Chondrocyte (in vitro differentiated cells): ENCODE data around the gene GGT6. TPM values are rescaled to one million over a fixed set of nuclear protein-coding genes. Genes with fewer than 3 reads are reported as not detected.
A peak's percentile ranks its signal among the peaks of the same experiment; 100 is the strongest.

Source experiments
- DNase-seq: peaks from one replicate; pipeline ENCODE4 v3.0.0; 2021; ENCODE audit warnings: mixed read lengths, low spot score
- H3K27ac Mint-ChIP-seq: one replicate; pipeline ENCODE4 v1.8.0; 2021; ENCODE audit warnings: mild to moderate bottlenecking, moderate library complexity, mixed read lengths; ENCODE audit not compliant: unreplicated experiment
- H3K27me3 Mint-ChIP-seq: 2 replicates; pipeline ENCODE4 v1.8.0; 2021; ENCODE audit warnings: low read depth, mixed read lengths
- H3K36me3 Mint-ChIP-seq: 2 replicates; pipeline ENCODE4 v1.8.0; 2021; ENCODE audit warnings: low read depth, mixed read lengths
- H3K4me1 Mint-ChIP-seq: 2 replicates; pipeline ENCODE4 v1.8.0; 2021; ENCODE audit warnings: low read depth, mild to moderate bottlenecking, mixed read lengths
- H3K4me3 Mint-ChIP-seq: one replicate; pipeline ENCODE4 v1.8.0; 2021; ENCODE audit warnings: mild to moderate bottlenecking, moderate library complexity, mixed read lengths; ENCODE audit not compliant: unreplicated experiment
- H3K9me3 Mint-ChIP-seq: 2 replicates; pipeline ENCODE4 v1.8.0; 2021; ENCODE audit warnings: low read depth, mixed read lengths
- CTCF ChIP-seq: fragments of 200-600 bp; sonication (generic); IDR thresholded peaks from 2 replicates; pipeline ENCODE4 v1.5.0; 2021; ENCODE audit warnings: antibody characterized with exemption, mild to moderate bottlenecking, moderate library complexity
- total RNA-seq: library from RNA; stranded (reverse); gene quantifications from 3 replicates; pipeline ENCODE4 v1.2.1, GENCODE V29; 2021

GGT6 gene
- total RNA-seq, 1 donor from 2014 or later, result not detected

GRCh38 chr17:4557626-4558346 is 2.6 kb downstream of the GGT6 start:
- no peak overlapping the region for H3K27ac Mint-ChIP-seq
- H3K4me1 Mint-ChIP-seq, result peaks cover 27% of the 10 kb centered on the region
- no peaks in the 10 kb centered on the region for H3K36me3 Mint-ChIP-seq
- no peak for DNase-seq
- TF ChIP-seq CTCF, result no peak
- H3K27me3 Mint-ChIP-seq, result peaks cover 10% of the 10 kb centered on the region
- H3K9me3 Mint-ChIP-seq, result no peaks in the 10 kb centered on the region
- no peak overlapping the region for H3K4me3 Mint-ChIP-seq

GRCh38 chr17:4556996-4557395 is 3.4 kb downstream of the GGT6 start:
- DNase-seq, result no peak
- Mint-ChIP-seq H3K27ac (no peak overlapping the region), H3K4me1 (peaks cover 27% of the 10 kb centered on the region), H3K27me3 (peaks cover 10% of the 10 kb centered on the region), H3K36me3 (no peaks in the 10 kb centered on the region), H3K4me3 (no peak overlapping the region), H3K9me3 (no peaks in the 10 kb centered on the region)
- TF ChIP-seq CTCF, result no peak

- peaks cover under 1% of the 10 kb centered on the region for H3K36me3 Mint-ChIP-seq
Observed at GRCh38 chr17:4555873-4556759, 4.3 kb downstream of the GGT6 start.

GRCh38 chr17:4554997-4555799 is 5.2 kb downstream of the GGT6 start, which contains the start of gene MYBBP1A:
MYBBP1A (minus strand) TSS chr17:4555384; CDS start chr17:4555324, 60 bp downstream.
- peak; percentile 97 for DNase-seq
- no peaks in the 10 kb centered on the region for H3K9me3 Mint-ChIP-seq
- peak within 1 kb of the TSS; percentile 94 for H3K27ac Mint-ChIP-seq
- H3K36me3 Mint-ChIP-seq, result peaks cover 3% of the 10 kb centered on the region
- H3K27me3 Mint-ChIP-seq, result no peaks in the 10 kb centered on the region
- peaks cover 27% of the 10 kb centered on the region for H3K4me1 Mint-ChIP-seq
- H3K4me3 Mint-ChIP-seq, result peak within 1 kb of the TSS; percentile 92
- peak; percentile 72 for TF ChIP-seq CTCF

More at GRCh38 chr17:4555873-4556759, 4.3 kb downstream of the GGT6 start:
- peaks cover 27% of the 10 kb centered on the region for H3K4me1 Mint-ChIP-seq
- H3K9me3 Mint-ChIP-seq, result no peaks in the 10 kb centered on the region
- H3K4me3 Mint-ChIP-seq, result peak overlapping the region; percentile 92
- peaks cover under 1% of the 10 kb centered on the region for H3K27me3 Mint-ChIP-seq
- H3K27ac Mint-ChIP-seq, result peak overlapping the region; percentile 94
- TF ChIP-seq CTCF, result no peak
- DNase-seq, result no peak
